Stimulated activated naive CD4-positive, alpha-beta T cell (primary cell): ENCODE measurements around the gene ULK1.

Source experiments
- DNase-seq, 6 experiments: peaks; one replicate each; lab custom pipeline; 2025; lab: John Stamatoyannopoulos, UW

ULK1 gene

DNA sequence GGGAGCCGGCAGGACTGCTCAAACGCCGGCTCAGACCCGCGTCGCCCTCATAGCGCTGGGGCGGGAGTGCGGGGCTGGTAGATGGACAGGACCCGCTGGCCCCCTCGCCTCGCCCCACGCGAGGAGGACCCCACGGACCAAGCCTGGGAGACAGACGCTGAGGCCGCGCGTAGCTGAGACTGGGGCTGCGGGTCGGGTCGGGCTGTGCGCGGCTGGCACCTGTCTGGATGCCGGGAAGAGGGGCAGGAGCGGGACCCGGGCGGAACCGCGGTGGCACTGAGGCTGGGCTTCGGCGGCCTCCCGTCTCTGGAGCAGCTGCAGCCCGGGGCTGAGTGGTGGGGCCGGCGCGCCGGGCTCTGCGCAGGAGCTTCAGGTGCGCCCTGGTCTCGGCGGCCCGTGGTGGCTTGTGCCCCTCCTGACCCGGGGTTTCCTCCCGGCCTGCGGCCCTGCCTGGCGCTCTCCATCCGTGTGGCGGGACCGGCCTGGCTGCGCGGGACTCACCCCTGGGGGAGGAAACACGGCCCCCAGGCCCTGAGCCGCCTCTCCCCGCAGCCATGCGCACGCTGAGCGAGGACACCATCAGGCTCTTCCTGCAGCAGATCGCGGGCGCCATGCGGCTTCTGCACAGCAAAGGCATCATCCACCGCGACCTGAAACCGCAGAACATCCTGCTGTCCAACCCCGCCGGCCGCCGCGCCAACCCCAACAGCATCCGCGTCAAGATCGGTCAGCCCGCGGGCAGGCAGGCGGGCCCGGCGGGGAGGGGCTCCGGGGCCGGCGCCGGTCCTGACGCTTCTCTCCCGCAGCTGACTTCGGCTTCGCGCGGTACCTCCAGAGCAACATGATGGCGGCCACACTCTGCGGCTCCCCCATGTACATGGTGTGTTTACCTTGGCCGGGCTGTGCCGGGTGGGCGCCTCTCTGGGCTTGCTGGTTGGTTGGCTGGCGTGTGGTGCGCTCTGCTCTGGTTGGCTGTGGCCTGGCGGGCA, 14.0 kb downstream of the ULK1 start:
- DNase-seq: no peak

DNA sequence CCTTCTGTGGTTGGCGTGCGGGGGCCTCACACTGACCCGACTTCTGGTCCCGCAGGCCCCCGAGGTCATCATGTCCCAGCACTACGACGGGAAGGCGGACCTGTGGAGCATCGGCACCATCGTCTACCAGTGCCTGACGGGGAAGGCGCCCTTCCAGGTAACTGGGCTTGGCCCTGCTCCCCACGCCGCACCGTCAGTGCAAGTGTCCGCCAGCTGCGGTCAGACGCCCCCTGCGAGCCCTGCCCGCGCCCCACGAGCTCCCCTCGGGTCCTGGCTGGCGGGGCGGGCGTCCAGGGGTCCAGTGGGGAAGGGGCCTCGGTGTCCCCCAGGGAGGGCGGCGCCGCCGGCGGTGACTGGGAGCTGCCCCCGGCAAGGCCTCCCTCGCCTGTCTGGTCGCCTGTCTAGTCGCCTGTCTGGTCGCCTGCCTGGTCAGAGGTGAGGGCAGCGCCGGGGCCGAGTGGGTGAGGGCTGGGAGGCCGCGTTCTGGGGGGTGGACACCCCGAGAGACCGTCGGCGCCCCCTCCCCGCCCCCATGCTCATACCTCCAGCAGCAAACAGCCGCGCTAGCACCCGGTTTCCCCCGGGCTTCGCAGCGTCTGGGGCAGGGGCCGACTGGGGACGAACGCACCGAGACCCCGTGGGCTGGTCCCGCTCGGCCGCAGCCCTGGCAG, 14.8 kb downstream of the ULK1 start:
- DNase-seq: no peak

- no peak for DNase-seq
Observed at GRCh38 chr12:131909752-131910219, 15.4 kb downstream of the ULK1 start.

GRCh38 chr12:131910302-131911027, 16.0 kb downstream of the ULK1 start:
- no peak for DNase-seq

GRCh38 chr12:131911028-131911650, 16.7 kb downstream of the ULK1 start:
- no peak for DNase-seq

- DNase-seq: no peak
Observed at GRCh38 chr12:131911851-131912477, 17.5 kb downstream of the ULK1 start.

GRCh38 chr12:131912518-131913274, 18.3 kb downstream of the ULK1 start:
- no peak for DNase-seq

DNA sequence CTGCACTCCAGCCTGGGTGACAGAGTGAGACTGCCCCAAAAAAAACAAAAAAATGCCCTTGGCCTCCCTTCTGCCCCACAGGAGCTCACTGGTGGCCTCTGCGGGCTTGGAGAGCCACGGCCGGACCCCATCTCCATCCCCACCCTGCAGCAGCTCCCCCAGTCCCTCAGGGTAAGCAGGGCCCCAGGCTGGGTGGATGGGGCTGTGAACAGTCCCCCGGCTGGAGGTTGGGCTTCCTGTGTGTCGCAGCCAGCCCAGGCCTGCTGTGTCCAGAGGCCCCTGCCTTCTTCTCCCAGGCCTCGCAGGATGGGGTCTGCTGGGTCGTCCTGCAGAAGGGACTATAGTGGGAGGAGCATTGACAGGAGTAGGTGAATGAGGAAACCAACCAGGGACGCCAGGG, 19.2 kb downstream of the ULK1 start:
- no peak for DNase-seq

GRCh38 chr12:131914179-131914702, 19.8 kb downstream of the ULK1 start:
- no peak for DNase-seq

DNA sequence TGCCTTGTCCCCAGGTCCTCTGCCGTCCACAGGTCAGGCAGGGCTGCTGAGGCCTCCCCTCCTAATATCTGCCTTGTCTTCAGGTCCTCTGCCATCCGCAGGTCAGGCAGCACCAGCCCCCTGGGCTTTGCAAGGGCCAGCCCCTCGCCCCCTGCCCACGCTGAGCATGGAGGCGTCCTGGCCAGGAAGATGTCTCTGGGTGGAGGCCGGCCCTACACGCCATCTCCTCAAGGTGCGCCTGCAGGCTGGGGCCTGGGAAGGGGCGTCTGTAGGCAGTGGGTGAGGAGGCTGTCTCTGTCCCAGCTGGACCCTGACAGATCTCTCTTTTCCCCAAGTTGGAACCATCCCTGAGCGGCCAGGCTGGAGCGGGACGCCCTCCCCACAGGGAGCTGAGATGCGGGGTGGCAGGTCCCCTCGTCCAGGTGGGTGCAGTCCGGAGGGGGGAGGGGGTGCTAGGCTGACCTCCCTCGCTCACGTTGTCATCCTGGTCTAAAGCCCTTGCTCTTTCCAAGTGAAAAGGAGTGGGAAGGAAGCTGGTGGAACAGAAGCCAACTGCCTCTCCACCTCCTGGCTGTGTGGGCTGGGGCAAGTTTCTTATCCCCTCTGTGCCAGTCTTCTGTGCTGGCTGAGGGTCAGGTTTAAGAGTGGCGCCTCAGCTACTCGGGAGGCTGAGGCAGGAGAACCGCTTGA, 20.7 kb downstream of the ULK1 start:
- no peak for DNase-seq

DNA sequence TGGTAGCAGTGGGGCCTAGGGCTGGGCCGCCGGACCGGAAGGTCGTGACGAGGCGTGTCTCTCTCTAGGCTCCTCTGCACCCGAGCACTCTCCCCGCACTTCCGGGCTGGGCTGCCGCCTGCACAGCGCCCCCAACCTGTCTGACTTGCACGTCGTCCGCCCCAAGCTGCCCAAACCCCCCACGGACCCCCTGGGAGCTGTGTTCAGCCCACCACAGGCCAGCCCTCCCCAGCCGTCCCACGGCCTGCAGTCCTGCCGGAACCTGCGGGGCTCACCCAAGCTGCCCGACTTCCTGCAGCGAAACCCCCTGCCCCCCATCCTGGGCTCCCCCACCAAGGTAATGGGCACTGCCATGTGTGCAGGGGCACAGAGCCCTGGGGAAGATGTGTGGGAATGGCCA, 21.4 kb downstream of the ULK1 start:
- no peak for DNase-seq

DNA sequence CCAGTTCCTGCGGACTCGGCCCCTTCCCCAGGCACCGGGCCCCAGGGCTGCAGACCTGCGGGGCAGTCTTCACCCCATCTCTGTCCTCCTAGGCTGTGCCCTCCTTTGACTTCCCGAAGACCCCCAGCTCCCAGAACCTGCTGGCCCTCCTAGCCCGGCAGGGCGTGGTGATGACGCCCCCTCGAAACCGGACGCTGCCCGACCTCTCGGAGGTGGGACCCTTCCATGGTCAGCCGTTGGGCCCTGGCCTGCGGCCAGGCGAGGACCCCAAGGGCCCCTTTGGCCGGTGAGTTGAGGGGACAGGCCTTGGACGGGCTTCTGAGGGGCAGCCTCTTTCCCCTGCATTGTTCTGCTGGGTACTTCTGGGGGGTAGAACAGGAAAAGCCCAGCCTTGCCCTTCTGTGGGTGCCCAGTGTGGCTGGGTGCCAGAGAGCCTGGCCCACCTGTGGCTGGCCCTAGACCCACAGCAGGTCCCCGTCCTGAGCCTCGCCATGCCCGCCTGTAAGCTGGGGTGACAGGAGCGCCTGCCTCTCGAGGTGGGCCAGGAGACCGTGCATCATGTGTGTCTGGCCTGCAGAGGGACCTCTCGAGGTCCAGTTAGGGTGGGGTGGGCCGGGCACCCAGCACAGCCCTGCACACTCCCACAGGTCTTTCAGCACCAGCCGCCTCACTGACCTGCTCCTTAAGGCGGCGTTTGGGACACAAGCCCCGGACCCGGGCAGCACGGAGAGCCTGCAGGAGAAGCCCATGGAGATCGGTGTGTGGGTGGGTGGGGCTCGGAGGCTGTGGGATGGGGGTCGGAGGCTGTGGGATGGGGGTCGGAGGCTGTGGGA, 22.1 kb downstream of the ULK1 start:
- no peak for DNase-seq

- no peak for DNase-seq
Observed at GRCh38 chr12:131917139-131917710, 22.8 kb downstream of the ULK1 start.

- no peak for DNase-seq
Observed at GRCh38 chr12:131917711-131918306, 23.4 kb downstream of the ULK1 start.

- no peak for DNase-seq
Observed at GRCh38 chr12:131918311-131919050, 24.1 kb downstream of the ULK1 start.

DNA sequence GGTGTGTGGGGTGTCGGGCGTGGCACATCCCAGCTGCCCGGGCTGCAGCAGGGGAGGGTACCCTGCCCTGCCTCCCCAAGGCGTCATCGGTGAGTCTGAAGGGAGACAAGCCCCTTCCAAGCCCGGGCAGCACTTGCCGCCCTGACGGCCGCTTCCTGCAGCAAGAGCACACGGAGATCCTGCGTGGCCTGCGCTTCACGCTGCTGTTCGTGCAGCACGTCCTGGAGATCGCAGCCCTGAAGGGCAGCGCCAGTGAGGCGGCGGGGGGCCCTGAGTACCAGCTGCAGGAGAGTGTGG, 24.6 kb downstream of the ULK1 start:
- no peak for DNase-seq

GRCh38 chr12:131919366-131920156, 25.1 kb downstream of the ULK1 start:
- DNase-seq: no peak
